ENCODE data around the gene KANK4.
"Not testable (repeated sequence)": the region's sequence is repeated elsewhere in the genome, so short reads cannot be mapped to it uniquely, and the experiment has no call there.

The KANK4 gene

DNA sequence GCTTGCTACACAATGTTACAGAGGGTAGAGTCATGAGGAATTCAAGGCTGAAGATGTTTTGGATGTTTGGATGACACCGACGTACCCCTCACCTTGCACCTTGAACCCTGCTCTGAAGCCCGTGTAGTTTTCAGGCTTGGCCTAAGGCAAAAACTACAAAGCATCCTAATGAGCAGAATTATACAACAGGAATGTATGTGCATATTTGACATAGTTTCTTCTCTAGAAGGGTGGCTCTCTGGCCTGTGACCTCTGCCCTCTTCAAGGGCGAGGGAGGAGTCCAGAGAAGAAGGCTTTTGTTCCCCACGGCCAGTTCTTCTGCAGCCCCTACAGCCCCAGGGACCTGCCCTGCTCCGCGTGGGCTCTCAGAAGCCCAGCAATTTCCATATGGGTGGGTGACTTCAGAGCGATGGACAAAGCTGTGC, 81.3 kb downstream of the KANK4 start:
- DNase-seq (ENCODE audit: low read depth): no peak

GRCh38 chr1:62237361-62237760, 81.9 kb downstream of the KANK4 start:
- DNase-seq (ENCODE audit: low read depth): no peak

- no peak for DNase-seq (ENCODE audit: low read depth)
Measured at GRCh38 chr1:62235576-62235975, 83.7 kb downstream of the KANK4 start.

DNA sequence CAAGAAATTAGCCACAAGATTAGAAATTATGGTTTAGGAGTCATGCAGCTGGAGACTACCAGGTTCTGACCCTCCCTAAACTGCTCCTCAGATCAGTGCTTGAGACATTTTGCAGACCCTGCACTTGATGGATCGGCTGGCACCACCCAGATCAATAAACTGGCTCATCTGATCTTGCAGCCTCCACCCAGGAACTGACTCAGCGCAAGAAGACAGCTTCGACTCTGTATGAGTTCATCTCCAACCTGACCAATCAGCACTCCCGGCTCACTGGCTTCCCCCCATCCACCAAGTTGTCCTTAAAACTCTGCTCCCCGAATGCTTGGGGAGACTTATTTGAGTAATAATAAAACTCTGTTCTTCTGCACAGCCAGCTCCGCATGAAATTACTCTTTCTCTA, 84.5 kb downstream of the KANK4 start:
- DNase-seq (ENCODE audit: low read depth): no peak

GRCh38 chr1:62233926-62234450, 85.2 kb downstream of the KANK4 start:
- no peak for DNase-seq (ENCODE audit: low read depth)

DNA sequence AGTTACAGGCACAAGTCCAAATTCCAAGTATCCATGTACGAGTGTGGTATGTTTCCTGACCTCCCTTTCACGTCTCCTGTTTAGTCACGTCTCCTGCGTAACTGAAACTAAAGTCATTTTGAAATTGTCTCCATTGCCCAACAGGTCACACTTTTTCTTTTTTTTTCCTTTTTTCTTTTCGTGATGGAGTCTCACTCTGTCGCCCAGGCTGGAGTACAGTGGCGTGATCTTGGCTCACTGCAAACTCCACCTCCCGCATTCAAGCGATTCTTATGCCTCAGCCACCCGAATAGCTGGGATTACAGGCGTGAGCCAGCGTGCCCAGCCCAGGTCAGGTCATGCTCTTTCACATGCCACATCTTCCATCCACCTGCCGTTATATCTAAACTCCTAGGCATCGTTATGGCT, 86.4 kb downstream of the KANK4 start:
- no peak for DNase-seq (ENCODE audit: low read depth)

GRCh38 chr1:62230718-62231117, 88.5 kb downstream of the KANK4 start:
- DNase-seq (ENCODE audit: low read depth): no peak

GRCh38 chr1:62229932-62230331, 89.3 kb downstream of the KANK4 start:
- no peak for DNase-seq (ENCODE audit: low read depth)

GRCh38 chr1:62229468-62229867, 89.8 kb downstream of the KANK4 start:
- no peak for DNase-seq (ENCODE audit: low read depth)

DNA sequence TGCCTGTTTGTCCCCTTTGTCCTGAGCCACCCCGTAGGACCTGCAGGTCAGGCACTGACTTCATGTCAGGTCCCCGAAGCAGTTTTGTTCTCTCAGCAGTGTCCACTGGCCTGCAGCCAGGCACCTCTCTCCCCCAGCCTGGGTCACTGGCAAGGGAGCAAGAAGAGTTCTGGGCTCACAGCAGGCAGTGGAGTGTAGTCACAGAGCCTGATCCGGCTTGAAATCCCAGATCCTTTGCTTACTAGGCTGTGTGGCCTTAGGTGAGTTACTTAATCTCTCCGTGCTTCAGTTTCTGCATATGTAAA, 90.4 kb downstream of the KANK4 start:
- no peak for DNase-seq (ENCODE audit: low read depth)

DNA sequence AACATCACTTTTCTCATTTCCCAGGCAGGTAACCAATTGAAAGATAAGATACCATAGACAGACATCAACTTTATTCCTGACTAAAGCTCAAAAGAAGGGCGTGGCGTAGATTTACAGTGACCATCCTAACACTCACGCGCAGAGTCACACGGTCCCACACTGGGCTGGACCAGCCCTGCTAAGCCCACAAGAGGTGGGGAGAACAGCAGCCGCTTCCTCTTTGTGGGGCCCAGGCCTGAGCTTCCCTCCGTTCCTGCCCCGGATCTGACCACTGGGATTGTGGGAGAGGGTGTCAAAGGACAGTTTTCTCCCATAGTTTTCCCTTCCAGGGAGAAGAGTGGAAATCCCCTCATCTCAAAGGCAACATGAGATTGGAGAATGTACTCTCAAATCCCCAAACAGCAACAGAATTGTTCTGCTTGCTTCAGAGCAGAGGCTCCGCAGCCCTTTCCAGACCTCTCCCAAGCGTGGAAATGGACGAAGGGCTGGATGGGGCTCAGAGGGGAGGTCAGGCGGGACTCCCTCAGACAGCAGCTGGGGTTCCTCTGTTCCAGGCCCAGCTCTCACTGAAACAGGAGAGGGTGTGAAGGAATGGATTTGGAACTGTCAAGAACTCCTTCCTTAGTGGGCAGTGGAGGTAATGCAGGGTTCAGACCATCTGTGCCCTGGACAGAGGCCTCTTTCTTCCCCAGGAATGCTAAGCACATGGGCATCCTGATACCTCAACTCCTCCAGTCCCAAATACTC, 90.9 kb downstream of the KANK4 start:
- no peak for DNase-seq (ENCODE audit: low read depth)

- no peak for DNase-seq (ENCODE audit: low read depth)
Measured at GRCh38 chr1:62227496-62227895, 91.7 kb downstream of the KANK4 start.

DNA sequence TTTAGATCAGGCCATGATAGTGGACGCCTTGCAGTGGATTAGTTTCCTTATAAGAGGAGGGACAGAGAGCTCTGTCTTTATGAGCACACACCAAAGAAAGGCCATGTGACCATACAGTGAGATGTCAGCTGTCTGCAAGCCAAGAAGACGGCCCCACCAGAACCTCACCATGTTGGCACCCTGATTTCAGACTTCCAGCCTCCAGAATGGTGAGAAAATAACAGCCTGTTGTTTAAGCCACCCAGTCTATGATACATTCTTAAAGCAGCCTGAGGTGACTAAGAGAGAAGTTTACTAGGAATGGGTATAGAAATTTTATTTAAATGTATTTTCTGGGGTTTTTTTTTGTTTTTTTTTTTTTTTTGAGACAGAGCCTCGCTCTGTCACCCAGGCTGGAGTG, 95.1 kb downstream of the KANK4 start:
- DNase-seq (ENCODE audit: low read depth): no peak

- no peak for DNase-seq (ENCODE audit: low read depth)
Measured at GRCh38 chr1:62222321-62222720, 96.9 kb downstream of the KANK4 start.

GRCh38 chr1:62221171-62221570, 98.1 kb downstream of the KANK4 start:
- DNase-seq (ENCODE audit: low read depth): no peak

DNA sequence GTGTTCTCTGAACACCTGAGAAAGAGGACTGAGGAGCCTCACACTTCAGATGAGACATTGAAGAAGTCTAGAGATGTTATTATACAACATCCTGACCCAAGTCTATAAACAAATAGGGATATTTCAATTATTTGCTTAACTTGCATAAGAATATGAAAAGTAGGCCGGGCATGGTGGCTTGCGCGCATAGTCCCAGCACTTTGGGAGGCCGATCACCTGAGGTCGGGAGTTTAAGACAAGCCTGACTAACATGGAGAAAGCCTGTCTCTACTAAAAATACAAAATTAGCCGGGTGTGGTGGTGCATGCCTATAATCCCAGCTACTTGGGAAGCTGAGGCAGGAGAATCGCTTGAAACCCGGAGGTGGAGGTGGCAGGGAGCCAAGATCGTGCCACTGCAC, 98.8 kb downstream of the KANK4 start:
- not testable (repeated sequence) for DNase-seq (ENCODE audit: low read depth)

GRCh38 chr1:62218604-62219003, 100.6 kb downstream of the KANK4 start:
- no peak for DNase-seq (ENCODE audit: low read depth)

DNA sequence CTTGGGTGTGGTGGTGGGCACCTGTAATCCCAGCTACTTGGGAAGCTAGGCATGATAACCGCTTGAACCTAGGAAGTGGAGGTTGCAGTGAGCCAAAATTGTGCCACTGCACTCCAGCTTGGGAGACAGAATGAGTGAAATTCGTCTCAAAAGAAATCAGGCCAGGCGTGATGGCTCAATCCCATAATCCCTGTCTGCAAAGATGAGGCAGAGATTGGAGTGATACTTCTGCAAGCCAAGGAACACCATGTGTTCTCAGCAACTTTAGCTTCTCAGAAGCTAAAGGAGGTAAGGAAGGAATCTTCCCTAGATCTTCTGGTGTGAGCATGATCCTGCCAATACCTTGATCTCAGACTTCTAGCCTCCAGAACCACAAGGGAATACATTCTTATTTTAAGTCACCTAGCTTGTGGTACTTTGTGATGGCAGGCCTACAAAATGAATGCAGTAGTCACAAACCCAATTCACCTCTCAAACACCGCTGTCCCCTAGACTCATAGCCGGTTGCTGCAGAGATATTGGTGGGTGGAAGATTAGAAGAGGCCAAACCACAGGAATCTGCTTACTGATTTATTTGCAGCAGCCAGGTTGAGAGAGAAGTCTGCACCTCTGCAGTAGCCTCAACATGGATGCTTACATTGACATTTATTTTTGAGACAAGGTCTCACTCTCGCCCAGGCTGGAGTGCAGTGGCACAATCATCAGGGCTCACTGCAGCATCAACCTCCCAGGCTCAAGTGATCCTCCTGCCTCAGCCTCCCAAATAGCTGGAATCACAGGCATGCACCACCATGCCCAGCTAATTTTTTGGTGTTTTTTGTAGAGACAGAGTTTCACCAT, 105.9 kb downstream of the KANK4 start:
- DNase-seq (ENCODE audit: low read depth): no peak

GRCh38 chr1:62212411-62212810, 106.8 kb downstream of the KANK4 start:
- no peak for DNase-seq (ENCODE audit: low read depth)

- DNase-seq (ENCODE audit: low read depth): no peak
Measured at GRCh38 chr1:62210960-62211359, 108.3 kb downstream of the KANK4 start.

GRCh38 chr1:62209931-62210595, 109.2 kb downstream of the KANK4 start:
- DNase-seq (ENCODE audit: low read depth): no peak

DNA sequence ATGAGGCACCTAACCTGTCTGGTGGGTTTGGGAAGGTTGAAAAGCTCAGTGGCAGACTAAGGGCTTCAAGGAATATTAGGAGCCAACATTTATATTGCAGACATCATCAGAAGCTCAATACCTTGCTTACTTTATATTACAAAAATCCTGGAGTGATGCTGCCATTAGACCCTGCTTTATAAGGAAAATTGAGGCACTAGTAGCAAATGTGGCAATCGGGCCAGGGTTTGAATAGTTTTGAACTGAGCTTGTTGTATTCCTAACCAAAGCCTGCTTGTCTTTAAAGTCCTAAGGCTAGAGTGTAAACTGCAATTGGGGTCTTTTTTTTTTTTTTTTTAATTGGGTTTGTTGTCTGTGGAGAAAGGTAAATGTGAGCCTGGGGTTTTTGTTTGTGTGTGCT, 110.3 kb downstream of the KANK4 start:
- no peak for DNase-seq (ENCODE audit: low read depth)

GRCh38 chr1:62208087-62208486, 111.1 kb downstream of the KANK4 start:
- no peak for DNase-seq (ENCODE audit: low read depth)
